GM12874 (cell line): ENCODE measurements around the gene UBE3A.

ENCODE experiments used
- CTCF ChIP-seq: IDR thresholded peaks from 2 replicates; pipeline ENCODE4 v1.5.1; 2011; ENCODE audit warnings: low read depth, mild to moderate bottlenecking, control low read depth, low read length, moderate library complexity; ENCODE audit not compliant: insufficient read depth

UBE3A gene

GRCh38 chr15:25331860-25332259 is 107.0 kb downstream of the UBE3A start:
- no peak for TF ChIP-seq CTCF

GRCh38 chr15:25331404-25331803 is 107.4 kb downstream of the UBE3A start:
- no peak for TF ChIP-seq CTCF

GRCh38 chr15:25329696-25330095 is 109.1 kb downstream of the UBE3A start:
- TF ChIP-seq CTCF, result no peak

GRCh38 chr15:25327686-25328085 is 111.1 kb downstream of the UBE3A start:
- no peak for TF ChIP-seq CTCF

GRCh38 chr15:25325187-25325586 is 113.6 kb downstream of the UBE3A start:
- TF ChIP-seq CTCF, result no peak

GRCh38 chr15:25323420-25323819 is 115.4 kb downstream of the UBE3A start:
- TF ChIP-seq CTCF, result no peak

- no peak for TF ChIP-seq CTCF
Measured at GRCh38 chr15:25287823-25288222, 151.0 kb downstream of the UBE3A start.
